HepG2 (cell line): ENCODE results near the gene DHRS4L2. TPM values are rescaled to one million over a fixed set of nuclear protein-coding genes. Genes with fewer than 3 reads are reported as not detected.

Experiments
- CCDC6 ChIP-seq: sonication (generic); formaldehyde crosslinking; IDR thresholded peaks from 2 replicates; pipeline ENCODE4 v1.8.1; 2022; ENCODE audit warnings: mild to moderate bottlenecking, missing genetic modification reagents, moderate library complexity
- CEBPB ChIP-seq: IDR thresholded peaks from 2 replicates; pipeline ENCODE4 v1.6.1; 2011; ENCODE audit warnings: low read depth, low read length, improper control_type of control experiment, borderline replicate concordance
- DR1 ChIP-seq: sonication (generic); formaldehyde crosslinking; IDR thresholded peaks from 2 replicates; pipeline ENCODE4 v1.8.0; 2021; ENCODE audit warnings: mild to moderate bottlenecking, missing genetic modification reagents, inconsistent platforms
- EZH2 ChIP-seq: conservative IDR thresholded peaks from 2 replicates; pipeline ENCODE4 v1.6.1; 2012; ENCODE audit warnings: mild to moderate bottlenecking, low read depth, low read length, moderate library complexity
- HOXD1 ChIP-seq: sonication (generic); formaldehyde crosslinking; IDR thresholded peaks from 2 replicates; pipeline ENCODE4 v1.5.0; 2020; ENCODE audit warnings: missing genetic modification reagents
- JDP2 ChIP-seq: sonication (generic); formaldehyde crosslinking; IDR thresholded peaks from 2 replicates; pipeline ENCODE4 v1.8.1; 2022; ENCODE audit warnings: missing genetic modification reagents, borderline replicate concordance
- MAZ ChIP-seq, 2 experiments: sonication (generic) in 1 of 2; formaldehyde crosslinking in 1 of 2; IDR thresholded peaks; 2 replicates each; pipeline versions ENCODE4 v1.5.0 to v1.6.1; 2012 to 2020; ENCODE audit warnings: low read depth in 2 of 2, mild to moderate bottlenecking in 2 of 2, borderline replicate concordance in 1 of 2, improper control_type of control experiment in 1 of 2, low read length in 1 of 2, missing genetic modification reagents in 1 of 2, moderate library complexity in 1 of 2
- NR1H2 ChIP-seq: sonication (generic); formaldehyde crosslinking; IDR thresholded peaks from 2 replicates; pipeline ENCODE4 v1.8.1; 2022; ENCODE audit warnings: low read depth, missing genetic modification reagents, borderline replicate concordance
- NR2F6 ChIP-seq, 2 experiments: IDR thresholded peaks; 2 replicates each; pipeline ENCODE4 v1.6.1; 2016; ENCODE audit warnings: antibody characterized with exemption in 1 of 2, mild to moderate bottlenecking in 1 of 2
- PCBP1 ChIP-seq: fragments of 200-400 bp; formaldehyde crosslinking; IDR thresholded peaks from 2 replicates; pipeline ENCODE4 v1.6.1; 2017; ENCODE audit warnings: mild to moderate bottlenecking, low read depth, low read length, borderline replicate concordance
- SP1 ChIP-seq, 2 experiments: fragments of 450-650 bp in 1 of 2; sonication (generic) in 1 of 2; formaldehyde crosslinking in 1 of 2; IDR thresholded peaks; 2 replicates each; pipeline versions ENCODE4 v1.4.0 to v1.6.1; 2016 to 2020; ENCODE audit warnings: missing genetic modification reagents in 1 of 2
- TBL1XR1 ChIP-seq: fragments of 150-350 bp; IDR thresholded peaks from 2 replicates; pipeline ENCODE4 v1.6.1; 2014; ENCODE audit warnings: borderline replicate concordance, low read length; ENCODE audit not compliant: partially characterized antibody
- ZBTB38 ChIP-seq: sonication (generic); formaldehyde crosslinking; IDR thresholded peaks from 2 replicates; pipeline ENCODE4 v1.5.1; 2020; ENCODE audit warnings: mild to moderate bottlenecking, missing genetic modification reagents
- ZNF331 ChIP-seq: sonication (generic); formaldehyde crosslinking; IDR thresholded peaks from 2 replicates; pipeline ENCODE4 v1.4.0; 2020; ENCODE audit warnings: missing genetic modification reagents
- ZNF468 ChIP-seq: sonication (generic); formaldehyde crosslinking; IDR thresholded peaks from 2 replicates; pipeline ENCODE4 v1.8.0; 2022; ENCODE audit warnings: mild to moderate bottlenecking, moderate library complexity, missing genetic modification reagents
- ZNF891 ChIP-seq: sonication (generic); formaldehyde crosslinking; IDR thresholded peaks from 2 replicates; pipeline ENCODE4 v1.5.0; 2020; ENCODE audit warnings: mild to moderate bottlenecking, missing genetic modification reagents
- ZSCAN12 ChIP-seq: sonication (generic); formaldehyde crosslinking; IDR thresholded peaks from 2 replicates; pipeline ENCODE4 v1.9.0; 2021; ENCODE audit warnings: mild to moderate bottlenecking, missing genetic modification reagents
- polyA plus RNA-seq, 8 experiments: library from polyadenylated mRNA; depleted of rRNA in 3 of 8; stranded (reverse) in 7 of 8; unstranded in 1 of 8; fragments of >200 nt; fragmentation: Illumina TruSeq in 4 of 8; extraction: Trizol in 4 of 8; gene quantifications; 2 replicates each; pipeline versions ENCODE4 v1.2.1 to v1.2.3, GENCODE V29; 2011 to 2016; ENCODE audit warnings: low read depth in 4 of 8, missing spikeins in 1 of 8, mixed read lengths in 1 of 8; ENCODE audit not compliant: insufficient read depth in 1 of 8
- total RNA-seq, 5 experiments: library from RNA; depleted of rRNA; stranded (reverse); fragments of >200 nt; fragmentation: Illumina TruSeq; extraction: Trizol; gene quantifications; 2 replicates each; pipeline ENCODE4 v1.2.3, GENCODE V29; 2016; ENCODE audit warnings: low read depth in 1 of 5
- TF ChIP-seq, protein P1 (sequence below): sonication (generic); formaldehyde crosslinking; IDR thresholded peaks from 2 replicates; pipeline ENCODE4 v1.4.0; 2020; ENCODE audit warnings: missing genetic modification reagents
- TF ChIP-seq, protein P2 (sequence below): sonication (generic); formaldehyde crosslinking; IDR thresholded peaks from 2 replicates; pipeline ENCODE4 v1.5.0; 2020; ENCODE audit warnings: missing genetic modification reagents
- TF ChIP-seq, protein P3 (sequence below), 2 experiments: sonication (generic) in 1 of 2; formaldehyde crosslinking in 1 of 2; IDR thresholded peaks; 2 replicates each; pipeline versions ENCODE4 v1.5.1 to v1.6.1; 2011 to 2020; ENCODE audit warnings: borderline replicate concordance in 1 of 2, low read depth in 1 of 2, low read length in 1 of 2, mild to moderate bottlenecking in 1 of 2, missing genetic modification reagents in 1 of 2, moderate library complexity in 1 of 2

The DHRS4L2 gene
- total and polyA plus RNA-seq, 2 of the 13 experiments (the other 11 are each of a cell fraction or from before 2014, with no cell fraction given): 24.7 to 38.2 TPM

DNA sequence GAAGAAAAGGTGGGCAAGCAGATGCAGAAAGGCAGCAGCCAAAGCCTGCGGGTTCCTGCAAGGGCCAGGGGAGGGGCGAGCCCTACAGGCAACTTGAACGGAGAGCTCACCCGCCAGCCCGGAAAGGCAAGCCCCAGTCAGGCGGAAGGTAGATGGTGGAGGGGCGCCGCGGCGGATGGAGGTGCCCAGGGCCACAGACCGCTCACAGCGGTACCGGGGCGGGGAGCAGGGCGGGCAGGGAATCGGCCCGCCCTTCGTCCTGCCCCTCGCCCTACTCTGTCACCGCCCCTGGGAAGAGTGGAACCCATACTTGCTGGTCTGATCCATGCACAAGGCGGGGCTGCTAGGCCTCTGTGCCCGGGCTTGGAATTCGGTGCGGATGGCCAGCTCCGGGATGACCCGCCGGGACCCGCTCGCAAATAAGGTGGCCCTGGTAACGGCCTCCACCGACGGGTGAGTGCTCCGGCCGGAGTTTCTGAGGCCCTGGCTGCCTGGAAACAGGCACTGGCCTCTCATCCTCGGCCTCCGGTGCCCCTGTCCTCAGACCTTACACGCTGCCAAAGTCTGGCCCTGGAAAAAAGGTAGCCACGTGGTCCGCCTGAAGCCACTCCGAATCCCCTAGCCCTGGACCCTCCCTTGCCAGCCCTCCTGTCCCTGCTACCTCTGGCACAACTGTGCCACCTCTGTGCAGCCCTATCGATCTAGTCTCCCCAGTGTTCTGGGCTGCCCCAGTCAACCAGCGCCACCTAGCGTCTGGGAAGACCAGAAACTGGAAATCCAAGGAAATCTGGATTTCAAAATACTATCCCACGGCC lies 35.1 kb upstream of the DHRS4L2 start, which contains the start of gene DHRS4 (continued):
- TF ChIP-seq ZNF891 (CRISPR knock-in tag): peak; percentile 98
- peak; percentile 28; the same call in 1 of the 2 replicates for TF ChIP-seq CEBPB
- peak; percentile 87; the same call in 1 of the 2 replicates for TF ChIP-seq ZNF331 (CRISPR knock-in tag)
- no peak for TF ChIP-seq SP1 (IDR thresholded peaks at IDR 0.05)
- peak; percentile 77 for TF ChIP-seq SP1 (CRISPR knock-in tag; IDR thresholded peaks at IDR 0.05)
- TF ChIP-seq ZBTB38 (CRISPR knock-in tag): peak; percentile 96; the same call in 1 of the 2 replicates
- TF ChIP-seq, protein P1, sequence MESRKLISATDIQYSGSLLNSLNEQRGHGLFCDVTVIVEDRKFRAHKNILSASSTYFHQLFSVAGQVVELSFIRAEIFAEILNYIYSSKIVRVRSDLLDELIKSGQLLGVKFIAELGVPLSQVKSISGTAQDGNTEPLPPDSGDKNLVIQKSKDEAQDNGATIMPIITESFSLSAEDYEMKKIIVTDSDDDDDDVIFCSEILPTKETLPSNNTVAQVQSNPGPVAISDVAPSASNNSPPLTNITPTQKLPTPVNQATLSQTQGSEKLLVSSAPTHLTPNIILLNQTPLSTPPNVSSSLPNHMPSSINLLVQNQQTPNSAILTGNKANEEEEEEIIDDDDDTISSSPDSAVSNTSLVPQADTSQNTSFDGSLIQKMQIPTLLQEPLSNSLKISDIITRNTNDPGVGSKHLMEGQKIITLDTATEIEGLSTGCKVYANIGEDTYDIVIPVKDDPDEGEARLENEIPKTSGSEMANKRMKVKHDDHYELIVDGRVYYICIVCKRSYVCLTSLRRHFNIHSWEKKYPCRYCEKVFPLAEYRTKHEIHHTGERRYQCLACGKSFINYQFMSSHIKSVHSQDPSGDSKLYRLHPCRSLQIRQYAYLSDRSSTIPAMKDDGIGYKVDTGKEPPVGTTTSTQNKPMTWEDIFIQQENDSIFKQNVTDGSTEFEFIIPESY (CRISPR knock-in tag): peak; percentile 80
- TF ChIP-seq TBL1XR1: peak; percentile 62
- TF ChIP-seq DR1 (CRISPR knock-in tag): peak; percentile 94; the same call in 1 of the 2 replicates
- TF ChIP-seq, protein P2, sequence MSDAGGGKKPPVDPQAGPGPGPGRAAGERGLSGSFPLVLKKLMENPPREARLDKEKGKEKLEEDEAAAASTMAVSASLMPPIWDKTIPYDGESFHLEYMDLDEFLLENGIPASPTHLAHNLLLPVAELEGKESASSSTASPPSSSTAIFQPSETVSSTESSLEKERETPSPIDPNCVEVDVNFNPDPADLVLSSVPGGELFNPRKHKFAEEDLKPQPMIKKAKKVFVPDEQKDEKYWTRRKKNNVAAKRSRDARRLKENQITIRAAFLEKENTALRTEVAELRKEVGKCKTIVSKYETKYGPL (CRISPR knock-in tag): no peak
- peak; percentile 50; the same call in 1 of the 2 replicates for TF ChIP-seq MAZ (IDR thresholded peaks at IDR 0.05; ENCODE audit: borderline replicate concordance, low read depth, low read length)
- peak; percentile 92 for TF ChIP-seq MAZ (CRISPR knock-in tag; IDR thresholded peaks at IDR 0.05; ENCODE audit: low read depth)
- TF ChIP-seq HOXD1 (CRISPR knock-in tag): peak; percentile 90
- peak; percentile 27 for TF ChIP-seq CCDC6
- TF ChIP-seq ZNF468 (CRISPR knock-in tag): peak; percentile 52; the same call in 1 of the 2 replicates
- TF ChIP-seq, protein P3, sequence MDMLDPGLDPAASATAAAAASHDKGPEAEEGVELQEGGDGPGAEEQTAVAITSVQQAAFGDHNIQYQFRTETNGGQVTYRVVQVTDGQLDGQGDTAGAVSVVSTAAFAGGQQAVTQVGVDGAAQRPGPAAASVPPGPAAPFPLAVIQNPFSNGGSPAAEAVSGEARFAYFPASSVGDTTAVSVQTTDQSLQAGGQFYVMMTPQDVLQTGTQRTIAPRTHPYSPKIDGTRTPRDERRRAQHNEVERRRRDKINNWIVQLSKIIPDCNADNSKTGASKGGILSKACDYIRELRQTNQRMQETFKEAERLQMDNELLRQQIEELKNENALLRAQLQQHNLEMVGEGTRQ (IDR thresholded peaks at IDR 0.05; ENCODE audit: low read depth, low read length): no peak
- TF ChIP-seq, protein P3 (CRISPR knock-in tag; IDR thresholded peaks at IDR 0.05; ENCODE audit: borderline replicate concordance): peak; percentile 56; the same call in 1 of the 2 replicates
- TF ChIP-seq NR2F6 (IDR thresholded peaks at IDR 0.05): no peak; the same call in none of the 2 replicates
- TF ChIP-seq NR2F6 (CRISPR knock-in tag; IDR thresholded peaks at IDR 0.05): peak; percentile 56; the same call in 1 of the 2 replicates
- peak; percentile 96; the same call in 1 of the 2 replicates for TF ChIP-seq PCBP1
- TF ChIP-seq JDP2 (CRISPR knock-in tag): no peak
- TF ChIP-seq EZH2: no peak
- no peak; the same call in none of the 2 replicates for TF ChIP-seq ZSCAN12 (CRISPR knock-in tag)
- TF ChIP-seq NR1H2 (CRISPR knock-in tag): peak; percentile 97
